Psoas muscle (tissue), 8 donors: ENCODE data around the gene PDIA6. TPM values are rescaled to one million over a fixed set of nuclear protein-coding genes. Genes with fewer than 3 reads are reported as not detected.

Experiments used
- ATAC-seq, 4 donors: fragments of 200-7000 bp; cut with Tn5 transposase; one replicate each; pipeline ENCODE4 v1.9.1; 2020; ENCODE audit warnings: moderate library complexity in 3 of 4, mild to moderate bottlenecking in 2 of 4
- DNase-seq, 2 donors: peaks; one replicate each; pipeline ENCODE4 v3.0.0-alpha.2; 2020
- H3K27ac ChIP-seq: fragments of 200-600 bp; one replicate; pipeline ENCODE4 v1.8.0; 2022
- H3K27me3 ChIP-seq, 3 donors: fragments of 200-600 bp in 1 of 3; one replicate each; pipeline versions ENCODE4 v1.6.1 to v1.8.0; 2013 to 2022; ENCODE audit warnings: low read length in 2 of 3, mild to moderate bottlenecking in 2 of 3, moderate library complexity in 1 of 3; ENCODE audit not compliant: insufficient read depth in 3 of 3
- H3K36me3 ChIP-seq, 2 donors: fragments of 200-600 bp in 1 of 2; one replicate each; pipeline versions ENCODE4 v1.6.1 to v1.8.0; 2013 to 2022; ENCODE audit warnings: low read depth in 1 of 2, mild to moderate bottlenecking in 1 of 2, moderate library complexity in 1 of 2; ENCODE audit not compliant: insufficient read depth in 1 of 2
- H3K4me1 ChIP-seq: fragments of 200-600 bp; one replicate; pipeline ENCODE4 v1.8.0; 2022
- H3K4me3 ChIP-seq: fragments of 200-600 bp; one replicate; pipeline ENCODE4 v1.8.0; 2022; ENCODE audit warnings: mild to moderate bottlenecking
- H3K9me3 ChIP-seq: fragments of 200-600 bp; one replicate; pipeline ENCODE4 v1.8.0; 2022
- CTCF ChIP-seq: fragments of 200-600 bp; IDR thresholded peaks from one replicate; pipeline ENCODE4 v1.8.0; 2022; ENCODE audit warnings: antibody characterized with exemption
- WGBS, 3 donors: extraction: QIAGEN DNeasy Blood & Tissue Kit; methylation state at CpG; one replicate each; pipeline versions ENCODE4 v1.1.6 to v1.1.7; 2013; 5-methylcytosine and 5-hydroxymethylcytosine counted together
- intact Hi-C, 2 donors: fragments of 100-400 bp; cut with DNase I; formaldehyde crosslinking; loops; one replicate each; pipeline versions ENCODE4 v1.11.0 to v1.14.2; 2022
- polyA plus RNA-seq, 3 donors: library from polyadenylated mRNA; stranded (reverse); fragments of 200-250 nt; gene quantifications; one replicate each; pipeline ENCODE4 v1.2.3, GENCODE V29; 2013
- total RNA-seq, 4 donors: library from RNA; stranded (reverse); fragmentation: NEBNext Ultra II Directional in 2 of 4; extraction: Animal tissue kit (Norgen Biotek cat#: 25700) in 2 of 4; gene quantifications; one replicate each; pipeline versions ENCODE4 v1.2.1 to v1.2.4, GENCODE V29; 2021 to 2023
- donor health status: healthy with polysubstance abuse.
- donor health status: DM: no; HTN: no; CAD: no; lungs with moderate emphysema.
- donor health status: Bipolar disorder and iron deficiency.
- donor health status: healthy.
- donor health status: DM: yes; HTN: yes; CAD: no.
- donor health status: DM: no; HTN: no; CAD: no.
- donor health status: DM: no; HTN: no; CAD: no.
- donor health status: DM: yes; HTN: yes; CAD: no.

Gene PDIA6
- total and polyA plus RNA-seq, 7 donors = 40.1 to 139 (median 56.7) TPM

DNA sequence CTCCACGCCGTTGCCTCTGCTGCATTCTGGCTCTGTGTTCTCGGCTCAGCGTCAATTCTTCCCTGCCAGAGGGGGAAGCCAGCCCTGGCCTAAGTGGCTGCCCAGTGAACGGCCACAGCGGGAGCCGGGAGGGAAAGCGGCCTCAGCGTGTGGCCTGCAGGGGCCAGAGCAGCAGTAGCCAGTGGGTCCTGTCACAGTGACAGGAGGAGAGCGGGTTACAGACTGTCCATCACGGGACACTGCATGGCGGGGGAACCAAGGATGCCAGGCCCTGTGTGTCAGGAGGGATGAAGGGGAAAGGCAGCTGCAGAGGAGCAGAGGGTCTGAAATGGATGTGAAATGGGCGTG is 39.7 kb downstream of the PDIA6 start:
- no peak overlapping the region for H3K27ac ChIP-seq
- no peak for ATAC-seq
- H3K9me3 ChIP-seq = no peaks in the 10 kb centered on the region
- WGBS, 3 donors = 62 to 72% (median 66%) methylated on average over 13 of the region's 13 CpGs
- peaks cover 0 to 3% of the 10 kb centered on the region in 2 donors for H3K36me3 ChIP-seq
- no peaks in the 10 kb centered on the region for H3K4me1 ChIP-seq
- no peak for DNase-seq
- no peaks in the 10 kb centered on the region for H3K27me3 ChIP-seq
- intact Hi-C loops = no loop called here
- H3K4me3 ChIP-seq = no peak overlapping the region
- TF ChIP-seq CTCF = no peak

DNA sequence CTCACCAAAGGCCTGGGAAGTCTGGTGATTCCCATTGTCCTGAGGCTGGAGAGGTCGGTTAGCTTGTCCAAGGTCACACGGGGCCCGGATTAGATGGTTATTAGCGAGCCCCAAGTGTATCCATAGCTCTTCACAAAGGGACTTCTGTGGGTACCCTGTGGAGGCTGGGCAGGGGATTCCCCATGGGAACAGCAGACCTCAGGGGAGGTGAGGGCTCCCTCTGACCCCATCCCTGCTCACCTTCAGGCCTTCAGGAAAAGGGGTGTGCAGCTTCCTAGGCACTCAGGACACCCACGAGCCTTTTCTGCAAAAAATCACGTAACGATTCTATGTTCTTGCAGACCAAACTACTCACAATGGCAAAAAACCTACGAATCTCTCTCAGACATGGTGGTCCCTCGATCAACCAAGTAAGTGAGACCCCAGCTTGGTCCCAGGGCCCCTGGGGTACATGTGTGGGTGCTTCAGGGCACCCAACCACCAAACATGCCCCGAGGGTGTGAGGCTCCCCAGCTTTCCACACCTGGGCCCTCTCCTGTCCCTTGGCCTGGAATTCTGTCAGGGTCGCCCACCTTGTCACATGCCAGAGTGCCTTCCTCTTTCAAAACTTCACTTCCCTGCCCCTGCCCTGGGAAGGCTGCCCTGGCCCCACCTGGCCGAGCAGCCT is 40.3 kb downstream of the PDIA6 start:
- intact Hi-C loops = no loop called here
- 87 to 88% (median 87%) methylated on average over 12 of the region's 12 CpGs for WGBS, 3 donors
- Histone ChIP-seq H3K27ac (no peak overlapping the region), H3K4me1 (no peaks in the 10 kb centered on the region), H3K36me3 (no peaks in the 10 kb centered on the region), H3K9me3 (no peaks in the 10 kb centered on the region), H3K27me3 (no peaks in the 10 kb centered on the region), H3K4me3 (no peak overlapping the region)
- ATAC-seq (no peak), DNase-seq (no peak)
- TF ChIP-seq CTCF = no peak

DNA sequence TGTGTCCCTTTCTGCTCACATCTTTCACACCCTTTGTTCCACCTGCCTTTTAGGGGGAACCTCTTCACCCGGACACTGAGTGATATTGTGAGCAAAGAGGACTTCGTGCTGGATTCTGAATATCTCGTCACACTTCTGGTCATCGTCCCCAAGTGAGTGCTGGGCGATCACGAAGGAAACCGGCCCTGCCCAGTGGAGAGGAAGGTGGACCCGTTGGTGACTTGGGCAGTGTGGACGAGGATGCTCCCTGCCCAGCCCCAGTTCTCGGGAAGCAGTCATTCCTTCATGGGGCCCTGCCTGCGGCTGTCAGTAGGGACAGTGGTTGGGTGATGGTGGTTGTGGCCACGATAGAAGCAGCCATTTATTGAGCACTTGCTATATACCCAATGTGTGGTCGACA is 40.8 kb downstream of the PDIA6 start:
- intact Hi-C loops = no loop called here
- ATAC-seq = no peak
- WGBS, 3 donors = 87 to 93% (median 91%) methylated on average over 13 of the region's 13 CpGs

GRCh38 chr2:10770956-10771750 is 41.4 kb downstream of the PDIA6 start:
- no peak overlapping the region for H3K27ac ChIP-seq
- DNase-seq (no peak), ATAC-seq (no peak)
- H3K27me3 ChIP-seq = no peaks in the 10 kb centered on the region
- intact Hi-C loops = no loop called here
- H3K9me3 ChIP-seq = no peaks in the 10 kb centered on the region
- no peak for TF ChIP-seq CTCF
- H3K4me3 ChIP-seq = no peak overlapping the region
- H3K4me1 ChIP-seq = no peaks in the 10 kb centered on the region
- no peaks in the 10 kb centered on the region for H3K36me3 ChIP-seq
- 61 to 69% (median 63%) methylated on average over 20 to 22 of the region's 22 CpGs for WGBS, 3 donors

More for the DNA sequence above, 40.8 kb downstream of the PDIA6 start:
- no peak for DNase-seq
- no peaks in the 10 kb centered on the region for H3K36me3 ChIP-seq
- H3K27me3 ChIP-seq = no peaks in the 10 kb centered on the region
- no peak overlapping the region for H3K27ac ChIP-seq
- H3K9me3 ChIP-seq = no peaks in the 10 kb centered on the region
- no peak for TF ChIP-seq CTCF
- no peaks in the 10 kb centered on the region for H3K4me1 ChIP-seq
- no peak overlapping the region for H3K4me3 ChIP-seq
